HEK293T (cell line): ENCODE results near the gene LRRC30.

Experiments used
- BHLHE40 ChIP-seq: fragments of 450-650 bp; IDR thresholded peaks from 2 replicates; pipeline ENCODE4 v1.6.1; 2016; ENCODE audit warnings: mild to moderate bottlenecking, moderate library complexity, borderline replicate concordance
- FOXM1 ChIP-seq: fragments of 450-650 bp; IDR thresholded peaks from 2 replicates; pipeline ENCODE4 v1.6.1; 2017; ENCODE audit warnings: mild to moderate bottlenecking, borderline replicate concordance
- SUZ12 ChIP-seq: fragments of 450-650 bp; IDR thresholded peaks from 2 replicates; pipeline ENCODE4 v1.6.1; 2016; ENCODE audit warnings: mild to moderate bottlenecking
- TARDBP ChIP-seq: fragments of 450-650 bp; IDR thresholded peaks from 2 replicates; pipeline ENCODE4 v1.6.1; 2016

DNA sequence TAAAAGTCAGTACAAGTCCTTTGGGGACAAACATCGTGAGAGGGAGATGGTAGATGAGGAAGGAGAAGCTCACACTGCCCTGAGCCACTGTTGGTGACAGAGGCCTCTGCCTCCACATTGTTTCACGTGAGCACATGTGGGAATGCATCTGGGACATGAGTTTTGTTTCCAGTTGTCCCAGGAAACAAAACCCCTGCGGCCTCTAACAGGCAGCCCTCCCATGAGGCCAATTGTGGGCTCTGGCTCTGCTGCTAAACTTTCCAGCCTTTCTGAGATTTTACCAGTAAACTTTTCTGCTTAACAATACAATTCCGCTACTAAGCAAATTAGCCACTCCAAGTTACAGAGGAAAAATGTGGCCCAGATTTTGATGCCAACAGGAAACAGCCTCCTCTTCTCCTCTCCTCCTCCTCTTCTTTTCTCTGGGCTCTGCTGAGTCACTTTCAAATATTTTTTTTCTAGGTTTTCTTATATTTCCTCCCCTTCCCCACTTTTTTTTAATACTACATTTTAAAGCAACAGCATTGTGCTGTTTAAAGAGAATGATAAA, 23.4 kb upstream of the LRRC30 start:
- TF ChIP-seq SUZ12, result no peak
- TF ChIP-seq TARDBP, result no peak
- TF ChIP-seq FOXM1, result no peak
- TF ChIP-seq BHLHE40, result no peak
